Aorta (tissue), 5 donors: Measurements from ENCODE around the gene IL5. TPM values are rescaled to one million over a fixed set of nuclear protein-coding genes. Genes with fewer than 3 reads are reported as not detected.

Experiments used
- ATAC-seq: fragments of 200-7000 bp; cut with Tn5 transposase; one replicate; pipeline ENCODE4 v1.9.1; 2022; ENCODE audit warnings: moderate library complexity; ENCODE audit not compliant: low FRiP score
- DNase-seq, 2 donors: peaks; one replicate each; pipeline ENCODE4 v3.0.0-alpha.2; 2020
- H3K27ac ChIP-seq, 2 donors: one replicate each; pipeline ENCODE4 v1.5.1; 2013; ENCODE audit warnings: low read length in 2 of 2, mild to moderate bottlenecking in 2 of 2, moderate library complexity in 2 of 2, control low read depth in 1 of 2, inconsistent platforms in 1 of 2, low read depth in 1 of 2
- H3K27me3 ChIP-seq, 2 donors: one replicate each; pipeline ENCODE4 v1.6.1; 2013; ENCODE audit warnings: control low read depth in 1 of 2, low read length in 1 of 2, mild to moderate bottlenecking in 1 of 2, moderate library complexity in 1 of 2; ENCODE audit not compliant: insufficient read depth in 2 of 2, control insufficient read depth in 1 of 2
- H3K36me3 ChIP-seq, 2 donors: one replicate each; pipeline ENCODE4 v1.6.1; 2013; ENCODE audit warnings: control low read depth in 1 of 2, low read length in 1 of 2, mild to moderate bottlenecking in 1 of 2; ENCODE audit not compliant: insufficient read depth in 2 of 2, control insufficient read depth in 1 of 2
- H3K4me1 ChIP-seq, 2 donors: one replicate each; pipeline ENCODE4 v1.6.1; 2013; ENCODE audit warnings: low read length in 2 of 2, control low read depth in 1 of 2, mild to moderate bottlenecking in 1 of 2, moderate library complexity in 1 of 2; ENCODE audit not compliant: insufficient read depth in 2 of 2, control insufficient read depth in 1 of 2
- H3K4me3 ChIP-seq, 2 donors: one replicate each; pipeline ENCODE4 v1.5.1; 2013; ENCODE audit warnings: low read length in 2 of 2, control low read depth in 1 of 2, mild to moderate bottlenecking in 1 of 2
- H3K9me3 ChIP-seq: one replicate; pipeline ENCODE4 v1.6.1; 2013; ENCODE audit warnings: mild to moderate bottlenecking, low read length; ENCODE audit not compliant: control insufficient read depth
- WGBS, 2 donors: extraction: QIAGEN DNeasy Blood & Tissue Kit; methylation state at CpG; one replicate each; pipeline ENCODE4 v1.1.7; 2013; 5-methylcytosine and 5-hydroxymethylcytosine counted together
- intact Hi-C, 2 donors: fragments of 100-400 bp; cut with DNase I; formaldehyde crosslinking; loops; one replicate each; pipeline versions ENCODE4 v1.14.2 to v1.15.0; 2022
- polyA plus RNA-seq, 2 donors: library from polyadenylated mRNA; stranded (reverse); fragments of 200-250 nt; gene quantifications; one replicate each; pipeline ENCODE4 v1.2.3, GENCODE V29; 2013
- total RNA-seq, 2 donors: library from RNA; stranded (reverse); fragmentation: NEBNext Ultra II Directional; extraction: Animal tissue kit (Norgen Biotek cat#: 25700); gene quantifications; one replicate each; pipeline ENCODE4 v1.2.1, GENCODE V29; 2021
- donor health status: healthy with polysubstance abuse.
- donor health status: Bipolar disorder and iron deficiency.
- donor health status: DM: no; HTN: no; CAD: no.
- donor health status: DM: no; HTN: no; CAD: no.
- donor health status: DM: yes; HTN: yes; CAD: no.

The IL5 gene
- total and polyA plus RNA-seq, 4 donors = not detected

DNA sequence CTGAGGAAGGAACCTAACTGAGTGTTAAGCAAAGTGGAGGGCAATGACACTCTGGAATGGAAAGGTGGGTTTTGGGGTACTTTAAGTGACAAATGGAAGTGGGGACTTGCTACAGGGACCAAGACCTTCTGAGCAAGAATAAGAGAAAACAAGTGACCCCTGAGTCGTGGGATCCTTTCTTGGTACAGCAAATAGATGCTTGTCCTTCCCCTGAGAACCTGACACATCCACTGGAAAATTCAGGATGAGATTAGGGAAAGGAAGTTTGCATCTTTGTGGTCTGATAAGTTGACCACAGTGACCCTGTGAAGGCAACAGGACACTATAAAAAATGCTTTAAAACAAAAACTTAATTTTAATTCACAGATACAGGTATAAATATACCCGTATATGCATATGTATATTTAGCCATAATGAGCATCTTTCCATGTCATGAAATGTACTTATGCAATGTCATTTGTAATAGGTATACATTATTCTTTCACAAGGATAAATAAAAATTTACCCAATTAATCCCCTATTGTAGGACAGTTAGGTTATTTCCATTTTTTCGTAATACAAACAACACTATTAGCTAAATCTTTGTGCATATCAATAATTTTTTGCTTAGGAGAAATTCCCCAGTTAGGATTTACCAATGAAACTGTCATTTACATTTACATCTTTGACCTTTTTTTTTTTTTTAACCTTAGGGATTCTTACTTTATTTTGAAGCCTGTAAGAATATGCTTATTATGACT is 50.8 kb downstream of the IL5 start:
- H3K4me1 ChIP-seq = no peaks in the 10 kb centered on the region
- ATAC-seq (no peak), DNase-seq (no peak)
- no peak overlapping the region for H3K27ac ChIP-seq
- no peak overlapping the region for H3K4me3 ChIP-seq
- no peaks in the 10 kb centered on the region for H3K27me3 ChIP-seq
- 84 to 85% methylated on average over 3 of the region's 3 CpGs for WGBS, 2 donors
- intact Hi-C loops = loop anchor here (5.0 to 10.0 kb wide), 3 partner anchors 70 to 238 kb away; partner anchors contain the start of gene PDLIM4 (in 1 of the 2)
- no peaks in the 10 kb centered on the region for H3K9me3 ChIP-seq
- no peaks in the 10 kb centered on the region for H3K36me3 ChIP-seq

Other genes with a start within 250 kb of the IL5 start
- gene SLC22A4, start 249.1 kb downstream of the IL5 start, total RNA-seq = 1 to 10 TPM; 4.6 to 5.5 TPM
- 1 to 10 TPM; 1.3 to 1.7 TPM for gene SLC22A4, start 249.1 kb downstream of the IL5 start, polyA plus RNA-seq
- gene SLC22A5, start 173.8 kb downstream of the IL5 start, total RNA-seq = 10 to 100 TPM in 1 of 2 donors, 1 to 10 TPM in 1; 8.6 to 14.4 TPM
- 1 to 10 TPM; 7.6 to 8.9 TPM for gene SLC22A5, start 173.8 kb downstream of the IL5 start, polyA plus RNA-seq
- 10 to 100 TPM; 26.8 to 36.1 TPM for gene IRF1, start 52.7 kb downstream of the IL5 start, total RNA-seq
- gene IRF1, start 52.7 kb downstream of the IL5 start, polyA plus RNA-seq = 10 to 100 TPM; 12.9 to 13.1 TPM
- gene RAD50, start 13.5 kb upstream of the IL5 start, total RNA-seq = 10 to 100 TPM; 29.9 to 36.3 TPM
- 1 to 10 TPM; 6.1 to 9.7 TPM for gene RAD50, start 13.5 kb upstream of the IL5 start, polyA plus RNA-seq
- not detected for gene IL13, start 114.7 kb upstream of the IL5 start, total RNA-seq
- gene IL13, start 114.7 kb upstream of the IL5 start, polyA plus RNA-seq = under 1 TPM in 1 of 2 donors, not detected in 1; 0.15 TPM
- gene IL4, start 130.5 kb upstream of the IL5 start, total RNA-seq = not detected
- not detected for gene IL4, start 130.5 kb upstream of the IL5 start, polyA plus RNA-seq
- 10 to 100 TPM; 10.1 to 15.1 TPM for gene KIF3A, start 194.0 kb upstream of the IL5 start, total RNA-seq
- 10 to 100 TPM in 1 of 2 donors, 1 to 10 TPM in 1; 4.5 to 11.0 TPM for gene KIF3A, start 194.0 kb upstream of the IL5 start, polyA plus RNA-seq
- gene CCNI2, start 203.9 kb upstream of the IL5 start, total RNA-seq = not detected
- under 1 TPM in 1 of 2 donors, not detected in 1; 0.38 TPM for gene CCNI2, start 203.9 kb upstream of the IL5 start, polyA plus RNA-seq
- gene SEPTIN8, start 233.7 kb upstream of the IL5 start, total RNA-seq = 100 to 1,000 TPM in 1 of 2 donors, 10 to 100 TPM in 1; 56.7 to 103 TPM
- 10 to 100 TPM; 48.6 to 58.2 TPM for gene SEPTIN8, start 233.7 kb upstream of the IL5 start, polyA plus RNA-seq